SK-N-SH (cell line): ENCODE data around the gene SPATS1. TPM values are rescaled to one million over a fixed set of nuclear protein-coding genes. Genes with fewer than 3 reads are reported as not detected.

Source experiments
- CTCF ChIA-PET: fragments of 300-600, 350-600 bp; formaldehyde crosslinking; extraction: SDS; loops from one replicate; lab custom pipeline; 2021; lab: Yijun Ruan, JAX
- POLR2A ChIA-PET: fragments of 350-600 bp; sonication (Branson Sonifier 250); formaldehyde crosslinking; extraction: SDS; loops from one replicate; lab custom pipeline; 2020; ENCODE audit warnings: antibody characterized with exemption, inconsistent platforms; lab: Yijun Ruan, JAX
- DNase-seq: peaks from one replicate; pipeline ENCODE4 v3.0.0; 2012
- H2AFZ ChIP-seq: fragments of 200-600 bp; sonication (generic); 2 replicates; pipeline ENCODE4 v1.8.1; 2016; ENCODE audit warnings: antibody characterized with exemption, mild to moderate bottlenecking, low read depth
- H3F3A ChIP-seq: fragments of 200-600 bp; sonication (generic); replicated peaks from 2 replicates; pipeline ENCODE3; 2016; ENCODE audit warnings: antibody characterized with exemption, mild to moderate bottlenecking; ENCODE audit not compliant: insufficient read depth
- H3K27ac ChIP-seq, 2 experiments: fragments of 200-500 bp in 1 of 2; fragments of 200-600 bp in 1 of 2; sonication (Bioruptor generic) in 1 of 2; sonication (generic), shearing (Covaris generic) in 1 of 2; 2 replicates each; pipeline versions ENCODE4 v1.5.1 to v1.6.1; 2014 to 2016; ENCODE audit warnings: low read depth in 2 of 2, inconsistent platforms in 1 of 2, low read length in 1 of 2, mild to moderate bottlenecking in 1 of 2, mixed read lengths in 1 of 2
- H3K27me3 ChIP-seq: fragments of 200-600 bp; sonication (generic), shearing (Covaris generic); 2 replicates; pipeline ENCODE4 v1.6.1; 2016; ENCODE audit warnings: mixed run types; ENCODE audit not compliant: insufficient read depth
- H3K36me3 ChIP-seq, 2 experiments: fragments of 200-500 bp in 1 of 2; fragments of 200-600 bp in 1 of 2; sonication (Bioruptor generic) in 1 of 2; sonication (generic) in 1 of 2; replicated peaks in 1 of 2; 2 replicates each; pipeline versions ENCODE3 to v1.5.1; 2014 to 2016; ENCODE audit warnings: low read length in 1 of 2, mild to moderate bottlenecking in 1 of 2; ENCODE audit not compliant: insufficient read depth in 2 of 2, control insufficient read depth in 1 of 2
- H3K4me1 ChIP-seq, 2 experiments: fragments of 200-500 bp in 1 of 2; fragments of 200-600 bp in 1 of 2; sonication (Bioruptor generic) in 1 of 2; sonication (generic), shearing (Covaris generic) in 1 of 2; 2 replicates each; pipeline versions ENCODE4 v1.5.1 to v1.6.1; 2014 to 2016; ENCODE audit warnings: low read depth in 1 of 2, low read length in 1 of 2, mixed run types in 1 of 2; ENCODE audit not compliant: insufficient read depth in 2 of 2, control insufficient read depth in 1 of 2
- H3K4me2 ChIP-seq: fragments of 200-600 bp; sonication (generic), shearing (Covaris generic); 2 replicates; pipeline ENCODE4 v1.6.1; 2017; ENCODE audit warnings: mixed run types
- H3K4me3 ChIP-seq, 2 experiments: fragments of 200-500 bp in 1 of 2; fragments of 200-600 bp in 1 of 2; sonication (Bioruptor generic) in 1 of 2; sonication (generic), shearing (Covaris generic) in 1 of 2; 2 replicates each; pipeline versions ENCODE4 v1.5.1 to v1.8.1; 2014 to 2016; ENCODE audit warnings: low read depth in 2 of 2, inconsistent platforms in 1 of 2, low read length in 1 of 2, mild to moderate bottlenecking in 1 of 2, mixed read lengths in 1 of 2, moderate library complexity in 1 of 2
- H3K79me2 ChIP-seq: fragments of 200-600 bp; sonication (generic); 2 replicates; pipeline ENCODE4 v1.8.1; 2017; ENCODE audit warnings: mild to moderate bottlenecking; ENCODE audit not compliant: insufficient read depth
- H3K9ac ChIP-seq: fragments of 200-600 bp; sonication (generic); 2 replicates; pipeline ENCODE4 v1.6.1; 2017; ENCODE audit warnings: mixed run types
- H3K9me2 ChIP-seq: fragments of 200-600 bp; sonication (generic); 2 replicates; pipeline ENCODE4 v1.6.1; 2017; ENCODE audit warnings: mixed run types
- H3K9me3 ChIP-seq: fragments of 200-600 bp; sonication (generic); 2 replicates; pipeline ENCODE4 v1.6.1; 2017; ENCODE audit warnings: mixed run types, mild to moderate bottlenecking, moderate library complexity
- H4K20me1 ChIP-seq: fragments of 200-600 bp; sonication (generic); 2 replicates; pipeline ENCODE4 v1.6.1; 2017; ENCODE audit warnings: mild to moderate bottlenecking, mixed run types; ENCODE audit not compliant: insufficient read depth
- CTCF ChIP-seq: fragments of 200-600 bp; sonication (generic); IDR thresholded peaks from 2 replicates; pipeline ENCODE4 v1.6.1; 2017; ENCODE audit warnings: antibody characterized with exemption, mild to moderate bottlenecking, moderate library complexity
- ELF1 ChIP-seq: IDR thresholded peaks from 2 replicates; pipeline ENCODE4 v1.4.0; 2012
- FOXM1 ChIP-seq: IDR thresholded peaks from 2 replicates; pipeline ENCODE4 v1.4.0; 2012; ENCODE audit warnings: low read depth, mild to moderate bottlenecking
- GATA2 ChIP-seq: sonication (generic); formaldehyde crosslinking; IDR thresholded peaks from 2 replicates; pipeline ENCODE4 v1.5.0; 2020; ENCODE audit warnings: mild to moderate bottlenecking, missing genetic modification reagents
- JUND ChIP-seq: IDR thresholded peaks from 2 replicates; pipeline ENCODE4 v1.4.0; 2012
- MEF2A ChIP-seq: IDR thresholded peaks from 2 replicates; pipeline ENCODE4 v1.4.0; 2012; ENCODE audit warnings: low read depth, borderline replicate concordance
- MXI1 ChIP-seq: IDR thresholded peaks from 2 replicates; pipeline ENCODE4 v1.6.1; 2012; ENCODE audit warnings: mild to moderate bottlenecking, low read depth, low read length, improper control_type of control experiment
- NRF1 ChIP-seq: IDR thresholded peaks from 2 replicates; pipeline ENCODE4 v1.6.1; 2012; ENCODE audit warnings: low read depth, mild to moderate bottlenecking, low read length
- POLR2AphosphoS5 ChIP-seq: IDR thresholded peaks from 2 replicates; pipeline ENCODE4 v1.6.1; 2012; ENCODE audit warnings: low read depth, low read length
- RAD21 ChIP-seq: IDR thresholded peaks from 2 replicates; pipeline ENCODE4 v1.6.1; 2012; ENCODE audit warnings: mild to moderate bottlenecking, low read length
- RCOR1 ChIP-seq: fragments of 150-350 bp; IDR thresholded peaks from 2 replicates; pipeline ENCODE4 v1.6.1; 2017; ENCODE audit warnings: antibody characterized with exemption, low read length
- RFX5 ChIP-seq: IDR thresholded peaks from 2 replicates; pipeline ENCODE4 v1.6.1; 2012; ENCODE audit warnings: mild to moderate bottlenecking, improper control_type of control experiment, low read length
- SMC3 ChIP-seq: IDR thresholded peaks from 2 replicates; pipeline ENCODE4 v1.6.1; 2012; ENCODE audit warnings: low read depth, low read length, improper control_type of control experiment
- TAF1 ChIP-seq: IDR thresholded peaks from 2 replicates; pipeline ENCODE4 v1.6.1; 2012; ENCODE audit warnings: low read depth, mild to moderate bottlenecking, low read length, moderate library complexity, borderline replicate concordance
- TEAD4 ChIP-seq: IDR thresholded peaks from 2 replicates; pipeline ENCODE4 v1.4.0; 2012; ENCODE audit warnings: mild to moderate bottlenecking, borderline replicate concordance; ENCODE audit not compliant: insufficient read depth
- YY1 ChIP-seq: IDR thresholded peaks from 2 replicates; pipeline ENCODE4 v1.4.0; 2012; ENCODE audit warnings: low read depth, mild to moderate bottlenecking
- WGBS: methylation state at CpG from one replicate; pipeline ENCODE4 v1.1.6; 2017; ENCODE audit warnings: low lambda C conversion rate; 5-methylcytosine and 5-hydroxymethylcytosine counted together
- polyA plus RNA-seq, 3 experiments: library from polyadenylated mRNA; depleted of rRNA; stranded (reverse); fragments of >200 nt; gene quantifications; 2 replicates each; pipeline ENCODE4 v1.2.3, GENCODE V29; 2012
- TF ChIP-seq, protein P1 (sequence below): fragments of 150-350 bp; IDR thresholded peaks from 2 replicates; pipeline ENCODE4 v1.6.1; 2016; ENCODE audit warnings: mild to moderate bottlenecking, low read depth, low read length

Gene SPATS1
- polyA plus RNA-seq, 1 of the 3 experiments (the other 2 are of a cell fraction): not detected

- Histone ChIP-seq H3K79me2 (no peaks in the 10 kb centered on the region), H3K4me1 (no peaks in the 10 kb centered on the region), H2AFZ (no peak overlapping the region), H3K4me3 (no peak overlapping the region), H3F3A (no peaks in the 10 kb centered on the region), H3K9me3 (no peaks in the 10 kb centered on the region), H3K9me2 (no peaks in the 10 kb centered on the region), H3K27me3 (no peaks in the 10 kb centered on the region; the same call in 1 of the 2 replicates), H4K20me1 (no peaks in the 10 kb centered on the region), H3K36me3 (no peaks in the 10 kb centered on the region), H3K9ac (no peak overlapping the region), H3K27ac (no peak overlapping the region), H3K4me2 (no peak overlapping the region)
- no peak for DNase-seq
- ChIA-PET CTCF (interaction anchor here (0.8 kb wide), 1 partner anchor 12 kb away, joined by 3 read pairs; the partner anchor contains the start of gene CDC5L), POLR2A (no interaction called here)
- 72% methylated on average over 3 of the region's 3 CpGs for WGBS
- TF ChIP-seq MXI1 (no peak), SMC3 (no peak), RFX5 (no peak), FOXM1 (no peak), CTCF (no peak), TAF1 (no peak), NRF1 (no peak)
These were observed 32.6 kb downstream of the SPATS1 start for GRCh38 chr6:44375071-44375470.

GRCh38 chr6:44377484-44377883, 35.0 kb downstream of the SPATS1 start:
- 66% methylated on average over 3 of the region's 3 CpGs for WGBS
- POLR2A ChIA-PET: no interaction called here
- H3K79me2 ChIP-seq: no peaks in the 10 kb centered on the region
- H3K4me2 ChIP-seq: no peak overlapping the region
- H3K36me3 ChIP-seq: no peaks in the 10 kb centered on the region
- H3K4me1 ChIP-seq: no peaks in the 10 kb centered on the region
- H3K4me3 ChIP-seq: no peak overlapping the region; a peak in 1 of 4 replicates
- no peak for DNase-seq
- no peak overlapping the region for H2AFZ ChIP-seq
- no peaks in the 10 kb centered on the region for H3F3A ChIP-seq
- no peaks in the 10 kb centered on the region for H3K9me3 ChIP-seq
- no peak overlapping the region for H3K9ac ChIP-seq
- H3K27me3 ChIP-seq: no peaks in the 10 kb centered on the region; the same call in 1 of the 2 replicates
- CTCF ChIA-PET: no interaction called here
- no peaks in the 10 kb centered on the region for H3K9me2 ChIP-seq
- no peak overlapping the region for H3K27ac ChIP-seq
- no peaks in the 10 kb centered on the region for H4K20me1 ChIP-seq
- no peak for TF ChIP-seq MEF2A
- no peak for TF ChIP-seq YY1
- TF ChIP-seq ELF1: no peak
- no peak for TF ChIP-seq FOXM1
- TF ChIP-seq SMC3: no peak
- TF ChIP-seq, protein P1, sequence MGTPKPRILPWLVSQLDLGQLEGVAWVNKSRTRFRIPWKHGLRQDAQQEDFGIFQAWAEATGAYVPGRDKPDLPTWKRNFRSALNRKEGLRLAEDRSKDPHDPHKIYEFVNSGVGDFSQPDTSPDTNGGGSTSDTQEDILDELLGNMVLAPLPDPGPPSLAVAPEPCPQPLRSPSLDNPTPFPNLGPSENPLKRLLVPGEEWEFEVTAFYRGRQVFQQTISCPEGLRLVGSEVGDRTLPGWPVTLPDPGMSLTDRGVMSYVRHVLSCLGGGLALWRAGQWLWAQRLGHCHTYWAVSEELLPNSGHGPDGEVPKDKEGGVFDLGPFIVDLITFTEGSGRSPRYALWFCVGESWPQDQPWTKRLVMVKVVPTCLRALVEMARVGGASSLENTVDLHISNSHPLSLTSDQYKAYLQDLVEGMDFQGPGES: no peak
- no peak for TF ChIP-seq POLR2AphosphoS5
- no peak for TF ChIP-seq TEAD4
- TF ChIP-seq RAD21: no peak
- no peak for TF ChIP-seq GATA2 (CRISPR knock-in tag)
- TF ChIP-seq RFX5: no peak
- TF ChIP-seq JUND: no peak
- no peak for TF ChIP-seq RCOR1
